ENCODE results near the gene DLG2. TPM values are rescaled to one million over a fixed set of nuclear protein-coding genes. Genes with fewer than 3 reads are reported as not detected.

DLG2 gene
- total RNA-seq, 1 donor from 2014 or later = 6.7 TPM

- no peak for TF ChIP-seq CTCF (IDR thresholded peaks at IDR 0.05; ENCODE audit: unreplicated experiment)
- no peaks in the 10 kb centered on the region for H3K27me3 Mint-ChIP-seq (ENCODE audit: low read depth)
- no peak for DNase-seq (ENCODE audit: low spot score in 2 of 2, unreplicated experiment in 2 of 2)
- H3K36me3 Mint-ChIP-seq = no peaks in the 10 kb centered on the region
- H3K9me3 Mint-ChIP-seq = peaks cover 13% of the 10 kb centered on the region
- H3K4me3 Mint-ChIP-seq = no peak overlapping the region
- H3K4me1 Mint-ChIP-seq = no peaks in the 10 kb centered on the region
- no peak overlapping the region for H3K27ac Mint-ChIP-seq
These were observed 2217.3 kb downstream of the DLG2 start for GRCh38 chr11:83409891-83410290.

- H3K27ac Mint-ChIP-seq = no peak overlapping the region
- no peak for TF ChIP-seq CTCF (IDR thresholded peaks at IDR 0.05; ENCODE audit: unreplicated experiment)
- H3K9me3 Mint-ChIP-seq = peaks cover 8% of the 10 kb centered on the region
- no peaks in the 10 kb centered on the region for H3K36me3 Mint-ChIP-seq
- no peak for DNase-seq (ENCODE audit: low spot score in 2 of 2, unreplicated experiment in 2 of 2)
- no peak overlapping the region for H3K4me3 Mint-ChIP-seq
- no peaks in the 10 kb centered on the region for H3K4me1 Mint-ChIP-seq
- H3K27me3 Mint-ChIP-seq (ENCODE audit: low read depth) = no peaks in the 10 kb centered on the region
These were observed 2217.7 kb downstream of the DLG2 start for GRCh38 chr11:83409476-83409875.

GRCh38 chr11:83408946-83409345 lies 2218.2 kb downstream of the DLG2 start:
- H3K27ac Mint-ChIP-seq = no peak overlapping the region
- no peaks in the 10 kb centered on the region for H3K36me3 Mint-ChIP-seq
- H3K27me3 Mint-ChIP-seq (ENCODE audit: low read depth) = no peaks in the 10 kb centered on the region
- H3K4me3 Mint-ChIP-seq = no peak overlapping the region
- no peak for DNase-seq (ENCODE audit: low spot score in 2 of 2, unreplicated experiment in 2 of 2)
- H3K4me1 Mint-ChIP-seq = peaks cover 5% of the 10 kb centered on the region
- peaks cover 6% of the 10 kb centered on the region for H3K9me3 Mint-ChIP-seq
- no peak for TF ChIP-seq CTCF (IDR thresholded peaks at IDR 0.05; ENCODE audit: unreplicated experiment)

Other genes starting within 250 kb of the DLG2 start
- gene TMEM126B, start 1.2 kb upstream of the DLG2 start, total RNA-seq = 28.6 to 31.0 TPM (median 29.5 TPM) in 3 replicates
- 21.0 to 21.4 TPM (median 21.2 TPM) in 3 replicates for gene TMEM126A, start 20.6 kb upstream of the DLG2 start, total RNA-seq
- 77.2 to 77.8 TPM (median 77.2 TPM) in 3 replicates for gene CREBZF, start 37.8 kb upstream of the DLG2 start, total RNA-seq
- gene CCDC89, start 58.9 kb upstream of the DLG2 start, total RNA-seq = 1.3 to 2.7 TPM (median 1.5 TPM) in 3 replicates
- 9.9 to 10.4 TPM (median 10.3 TPM) in 3 replicates for gene SYTL2, start 183.8 kb upstream of the DLG2 start, total RNA-seq
- not detected in 3 replicates for gene CCDC83, start 228.0 kb upstream of the DLG2 start, total RNA-seq

All from mesothelial cell of epicardium (in vitro differentiated cells).